HG02610 (cell line): Measurements from ENCODE around the gene SLC35G2.
"Not testable (repeated sequence)": the region's sequence is repeated elsewhere in the genome, so short reads cannot be mapped to it uniquely, and the experiment has no call there.

Experiments used
- ATAC-seq: cut with Tn5 transposase; IDR thresholded peaks from one replicate; pipeline ENCODE4 v1.9.1; 2021; ENCODE audit warnings: mild to moderate bottlenecking, moderate library complexity; ENCODE audit not compliant: unreplicated experiment

The SLC35G2 gene

DNA sequence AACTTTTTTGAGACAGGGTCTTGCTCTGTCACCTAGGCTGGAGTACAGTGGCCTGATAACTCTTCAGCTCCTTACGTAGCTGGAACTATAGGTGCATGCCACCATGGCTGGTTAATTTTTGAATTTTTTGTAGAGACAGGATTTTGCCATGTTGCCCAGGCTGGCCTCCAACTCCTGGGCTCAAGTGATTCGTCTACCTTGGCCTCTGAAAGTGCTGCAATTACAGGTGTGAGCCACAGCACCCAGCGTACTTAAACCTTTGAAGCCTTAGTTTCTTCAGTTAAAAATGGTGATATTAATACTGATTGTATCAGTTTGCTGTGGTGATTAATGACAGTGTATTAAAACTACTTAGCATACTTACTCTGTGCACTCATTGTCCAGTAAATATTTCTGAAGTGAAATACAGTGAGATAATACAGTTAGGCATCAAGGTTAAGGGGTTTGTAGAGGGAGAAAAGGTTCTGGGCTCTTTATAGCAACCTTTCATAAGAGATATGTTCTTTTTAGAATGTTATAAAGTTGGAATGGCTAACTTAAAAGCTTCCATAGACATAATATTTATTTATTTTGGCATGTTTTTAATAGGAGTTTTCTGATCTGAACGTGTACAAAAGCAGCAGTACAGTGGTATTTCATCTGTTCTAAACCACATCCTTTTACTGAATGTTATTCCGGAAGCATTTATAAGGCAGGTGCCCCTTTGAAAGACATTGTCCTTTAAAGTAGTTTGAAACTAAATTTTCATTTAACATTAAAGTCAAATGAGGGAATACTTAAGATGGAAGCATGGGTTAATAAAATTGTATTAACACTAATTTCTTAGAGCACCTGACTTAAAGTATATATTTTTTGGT lies 66.7 kb downstream of the SLC35G2 start:
- no peak for ATAC-seq

- no peak for ATAC-seq
Observed at GRCh38 chr3:136889947-136890346, 71.0 kb downstream of the SLC35G2 start.

GRCh38 chr3:136891934-136892855 lies 73.3 kb downstream of the SLC35G2 start:
- ATAC-seq: no peak

DNA sequence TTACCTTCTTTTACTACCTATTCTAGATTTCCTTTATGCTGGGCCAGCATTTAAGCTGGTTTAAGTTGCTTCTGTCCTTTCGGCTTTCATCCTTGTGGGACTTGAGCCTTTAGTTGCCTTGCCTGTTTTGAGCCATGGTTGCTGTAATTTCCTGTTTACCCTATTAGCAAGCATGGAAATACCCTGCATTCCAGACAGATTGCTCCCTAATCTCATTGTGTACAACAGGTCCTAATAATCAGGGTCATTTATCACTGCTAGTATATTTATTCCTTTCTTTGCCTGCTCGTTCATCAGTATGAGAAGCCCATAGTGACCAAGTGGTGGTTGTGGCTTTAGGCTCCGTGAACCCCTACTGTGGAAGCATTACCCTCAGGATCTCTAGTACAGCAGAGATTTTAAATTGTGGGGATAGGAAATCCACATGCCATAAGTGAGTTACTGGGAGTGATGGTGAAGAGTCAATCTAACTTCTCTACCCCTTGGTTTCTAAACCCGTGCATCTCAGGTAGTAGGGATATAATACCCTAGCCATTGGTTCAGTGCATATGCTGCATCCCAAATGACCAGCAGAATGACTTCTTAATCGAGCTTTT lies 75.0 kb downstream of the SLC35G2 start:
- no peak for ATAC-seq

- not testable (repeated sequence) for ATAC-seq
Observed at GRCh38 chr3:136897171-136897570, 78.2 kb downstream of the SLC35G2 start.

DNA sequence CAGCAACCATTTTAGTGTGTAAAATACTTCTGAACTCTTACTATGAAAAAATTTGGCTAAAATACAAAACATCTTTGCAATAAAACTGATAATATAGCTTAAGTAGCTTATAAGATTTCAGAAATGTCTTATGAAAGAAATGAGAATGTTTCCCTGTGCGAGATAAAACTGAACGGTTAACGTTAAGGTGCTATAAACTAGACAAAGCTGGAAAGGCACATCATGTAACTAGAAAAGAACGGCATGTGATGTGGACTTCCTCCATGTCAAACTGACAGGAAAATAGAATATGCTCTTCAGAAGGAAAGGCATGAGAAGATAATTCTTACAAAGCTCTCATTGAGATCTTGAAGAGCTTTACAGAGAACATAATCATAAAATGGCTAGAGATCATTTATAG lies 79.6 kb downstream of the SLC35G2 start:
- ATAC-seq: no peak

DNA sequence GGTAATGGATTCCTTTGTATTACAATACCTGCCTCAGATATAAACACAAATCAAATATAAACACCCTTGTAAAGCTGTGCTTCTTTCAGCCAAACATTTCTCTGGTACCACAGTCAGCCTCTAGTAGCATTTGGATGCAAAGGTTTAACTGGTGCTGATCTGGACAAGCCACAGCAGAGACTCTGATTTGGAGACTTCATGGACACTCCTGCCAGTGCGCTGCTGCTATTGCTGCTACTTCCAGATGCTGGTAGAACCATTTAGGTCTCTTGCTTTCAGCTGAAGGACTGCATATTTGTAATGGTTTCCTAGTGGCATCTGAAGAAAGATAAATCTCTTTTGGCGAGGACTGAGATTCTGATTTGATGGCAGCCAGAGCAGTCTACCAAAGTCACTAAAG lies 80.0 kb downstream of the SLC35G2 start:
- ATAC-seq: no peak

- no peak for ATAC-seq
Observed at GRCh38 chr3:136899622-136900158, 80.8 kb downstream of the SLC35G2 start.

GRCh38 chr3:136900694-136901093 lies 81.8 kb downstream of the SLC35G2 start:
- ATAC-seq: not testable (repeated sequence)

- no peak for ATAC-seq
Observed at GRCh38 chr3:136901391-136901790, 82.5 kb downstream of the SLC35G2 start.

GRCh38 chr3:136902530-136902929 lies 83.6 kb downstream of the SLC35G2 start:
- not testable (repeated sequence) for ATAC-seq

- no peak for ATAC-seq
Observed at GRCh38 chr3:136903899-136904298, 85.0 kb downstream of the SLC35G2 start.

DNA sequence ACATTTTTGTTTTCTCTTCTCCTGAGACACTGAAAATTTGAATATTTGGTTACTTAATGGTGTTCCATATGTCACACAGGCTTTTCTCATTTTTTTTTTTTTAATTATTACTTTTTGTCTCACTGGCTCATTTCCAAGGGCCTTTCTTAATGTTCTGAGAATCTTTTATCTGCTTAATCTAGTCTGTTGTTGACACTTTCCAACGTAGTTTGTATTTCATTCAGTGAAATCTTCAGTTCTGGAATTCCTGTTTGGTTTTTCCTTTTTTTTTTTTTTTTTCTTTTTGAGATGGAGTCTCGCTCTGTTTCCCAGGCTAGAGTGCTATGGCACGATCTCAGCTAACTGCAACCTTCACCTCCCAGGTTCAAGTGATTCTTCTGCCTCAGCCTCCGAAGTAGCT lies 85.8 kb downstream of the SLC35G2 start:
- no peak for ATAC-seq
